ENCODE results near the gene C13orf46.

- TF ChIP-seq EZH2 (IDR thresholded peaks at IDR 0.05; ENCODE audit: low read length) (no peak), CTCF (optimal IDR thresholded peaks at IDR 0.05 in 1 of 3, IDR thresholded peaks at IDR 0.05 in 1 of 3, conservative IDR thresholded peaks at IDR 0.05 in 1 of 3; ENCODE audit: extremely low read depth in 1 of 3, insufficient read depth in 2 of 3, low read length in 3 of 3) (no peak)
These were observed 37.4 kb upstream of the C13orf46 start for GRCh38 chr13:114011226-114011625.
